Subcutaneous abdominal adipose tissue (tissue), 5 donors: ENCODE results near the gene KANTR.
A peak's percentile ranks its signal among the peaks of the same experiment; 100 is the strongest.

Experiments used
- H3K27ac ChIP-seq: one replicate; pipeline ENCODE4 v1.7.0; 2013; ENCODE audit warnings: low read depth, mild to moderate bottlenecking, inconsistent platforms, low read length, moderate library complexity
- H3K27me3 ChIP-seq, 5 donors: one replicate each; pipeline ENCODE4 v1.7.0; 2013; ENCODE audit warnings: low read length in 5 of 5, inconsistent platforms in 1 of 5; ENCODE audit not compliant: control insufficient read depth in 5 of 5, insufficient read depth in 4 of 5
- H3K36me3 ChIP-seq, 5 donors: one replicate each; pipeline ENCODE4 v1.7.0; 2013; ENCODE audit warnings: low read length in 5 of 5; ENCODE audit not compliant: control insufficient read depth in 5 of 5, insufficient read depth in 5 of 5
- H3K4me1 ChIP-seq, 5 donors: one replicate each; pipeline ENCODE4 v1.7.0; 2013; ENCODE audit warnings: low read length in 5 of 5, mild to moderate bottlenecking in 3 of 5, moderate library complexity in 1 of 5; ENCODE audit not compliant: control insufficient read depth in 5 of 5, insufficient read depth in 5 of 5
- H3K4me3 ChIP-seq, 5 donors: one replicate each; pipeline ENCODE4 v1.7.0; 2013; ENCODE audit warnings: low read length in 5 of 5, low read depth in 1 of 5
- H3K9ac ChIP-seq, 5 donors: one replicate each; pipeline ENCODE4 v1.7.0; 2013; ENCODE audit warnings: low read length in 5 of 5, mild to moderate bottlenecking in 4 of 5, moderate library complexity in 3 of 5
- H3K9me3 ChIP-seq, 5 donors: one replicate each; pipeline ENCODE4 v1.7.0; 2013; ENCODE audit warnings: low read length in 5 of 5; ENCODE audit not compliant: control insufficient read depth in 5 of 5
- donor health status: healthy.
- donor health status: healthy.
- donor health status: healthy.
- donor health status: healthy.
- donor health status: healthy.

The KANTR gene

DNA sequence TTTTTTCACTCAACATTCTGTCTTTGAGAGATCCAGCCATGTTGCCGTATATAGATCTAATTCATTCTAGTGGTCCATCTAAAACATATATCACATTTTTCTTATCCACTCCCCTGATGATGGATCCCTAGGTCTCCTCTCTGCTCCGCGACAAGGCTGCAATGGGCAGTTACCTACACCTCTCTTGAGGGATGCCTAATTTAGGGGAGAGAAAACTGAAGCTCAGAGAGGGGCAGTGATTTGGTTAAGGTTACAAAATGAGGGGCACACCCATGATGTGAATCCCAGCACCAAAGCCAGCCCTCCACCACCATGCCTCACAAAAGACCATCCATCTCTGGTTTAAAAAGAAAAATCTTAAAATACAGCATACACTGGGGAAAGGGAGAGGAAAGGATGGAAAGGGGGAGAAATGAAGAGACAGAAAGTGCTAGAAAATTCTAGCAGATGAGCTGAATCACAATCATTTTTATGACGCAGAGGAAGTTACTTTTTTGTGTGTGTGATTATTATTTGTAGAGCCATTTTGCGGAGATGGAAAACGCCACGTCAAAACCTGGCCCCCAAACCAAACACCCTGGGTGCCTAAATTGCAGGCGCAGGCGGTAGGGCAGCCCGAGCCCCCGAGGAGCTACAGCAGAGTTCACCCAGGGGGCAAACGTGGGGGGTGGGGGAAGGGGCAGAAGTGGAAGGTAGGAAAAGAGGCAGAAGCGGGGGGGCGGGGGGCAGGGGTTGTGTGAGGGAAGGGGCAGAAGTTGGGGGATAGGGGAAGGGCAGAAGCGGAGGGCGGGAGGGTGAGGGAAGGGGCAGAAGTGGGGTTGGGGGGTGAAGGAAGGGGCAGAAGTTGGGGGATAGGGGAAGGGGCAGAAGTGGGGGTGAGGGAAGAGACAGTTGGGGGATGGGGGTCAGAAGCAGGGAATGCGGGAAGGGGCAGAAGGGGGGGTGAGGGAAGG is 13.0 kb upstream of the KANTR start:
- Histone ChIP-seq H3K4me3 (peak overlapping the region in 2 of 5 donors; percentile 22 to 43), H3K9ac (peak overlapping the region in 3 of 5 donors; percentile 27 to 43 (median 31)), H3K4me1 (peaks cover 5 to 16% (median 12%) of the 10 kb centered on the region in 5 donors), H3K27ac (peak overlapping the region; percentile 83), H3K27me3 (peaks cover 3 to 20% (median 7%) of the 10 kb centered on the region in 5 donors), H3K36me3 (peaks cover 0 to 15% (median 8%) of the 10 kb centered on the region in 5 donors), H3K9me3 (peaks cover 0 to 7% (median 5%) of the 10 kb centered on the region in 5 donors)

DNA sequence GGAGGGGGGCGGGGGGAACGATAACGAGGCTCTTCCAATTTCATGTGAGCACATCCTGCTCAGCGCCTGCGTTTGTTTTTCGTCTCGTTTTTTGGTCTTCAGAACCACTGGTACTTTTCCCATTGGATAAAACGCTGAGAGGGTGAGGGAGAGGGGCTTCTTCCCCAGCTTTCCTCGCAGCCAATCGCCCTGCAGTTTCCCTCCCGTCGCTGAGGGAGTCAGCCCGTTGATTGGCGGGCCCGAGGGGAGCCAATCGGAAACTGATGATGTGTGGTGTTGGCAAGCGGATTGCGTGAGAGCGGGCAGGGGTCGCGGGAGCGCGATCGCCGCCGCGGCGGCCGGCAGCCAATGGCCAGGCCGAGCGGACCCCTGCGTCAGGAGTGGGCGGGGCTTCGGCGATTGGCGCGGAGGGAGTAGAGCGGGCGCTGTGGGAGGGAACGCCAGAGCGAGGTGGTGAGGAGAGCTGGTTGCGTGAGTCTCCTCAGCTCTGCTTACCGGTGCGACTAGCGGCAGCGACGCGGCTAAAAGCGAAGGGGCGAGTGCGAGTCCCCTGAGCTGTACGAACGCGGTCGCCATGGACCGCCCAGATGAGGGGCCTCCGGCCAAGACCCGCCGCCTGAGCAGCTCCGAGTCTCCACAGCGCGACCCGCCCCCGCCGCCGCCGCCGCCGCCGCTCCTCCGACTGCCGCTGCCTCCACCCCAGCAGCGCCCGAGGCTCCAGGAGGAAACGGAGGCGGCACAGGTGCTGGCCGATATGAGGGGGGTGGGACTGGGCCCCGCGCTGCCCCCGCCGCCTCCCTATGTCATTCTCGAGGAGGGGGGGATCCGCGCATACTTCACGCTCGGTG is 11.8 kb upstream of the KANTR start, which contains the start of gene TSPYL2:
TSPYL2 (plus strand) TSS at position 443 of the 848 bp plus-strand sequence; CDS start at position 575, 132 bp downstream.
- H3K9ac ChIP-seq = peak within 1 kb of the TSS in 4 of 5 donors; percentile 33 to 72 (median 50)
- peaks cover 5 to 16% (median 12%) of the 10 kb centered on the region in 5 donors for H3K4me1 ChIP-seq
- peak within 1 kb of the TSS; percentile 53 to 75 (median 66) for H3K4me3 ChIP-seq
- peaks cover 0 to under 1% (median 0%) of the 10 kb centered on the region in 5 donors for H3K9me3 ChIP-seq
- H3K36me3 ChIP-seq = peaks cover 0 to 22% (median 10%) of the 10 kb centered on the region in 5 donors
- H3K27me3 ChIP-seq = peaks cover 3 to 20% (median 7%) of the 10 kb centered on the region in 5 donors
- H3K27ac ChIP-seq = peak within 1 kb of the TSS; percentile 83

DNA sequence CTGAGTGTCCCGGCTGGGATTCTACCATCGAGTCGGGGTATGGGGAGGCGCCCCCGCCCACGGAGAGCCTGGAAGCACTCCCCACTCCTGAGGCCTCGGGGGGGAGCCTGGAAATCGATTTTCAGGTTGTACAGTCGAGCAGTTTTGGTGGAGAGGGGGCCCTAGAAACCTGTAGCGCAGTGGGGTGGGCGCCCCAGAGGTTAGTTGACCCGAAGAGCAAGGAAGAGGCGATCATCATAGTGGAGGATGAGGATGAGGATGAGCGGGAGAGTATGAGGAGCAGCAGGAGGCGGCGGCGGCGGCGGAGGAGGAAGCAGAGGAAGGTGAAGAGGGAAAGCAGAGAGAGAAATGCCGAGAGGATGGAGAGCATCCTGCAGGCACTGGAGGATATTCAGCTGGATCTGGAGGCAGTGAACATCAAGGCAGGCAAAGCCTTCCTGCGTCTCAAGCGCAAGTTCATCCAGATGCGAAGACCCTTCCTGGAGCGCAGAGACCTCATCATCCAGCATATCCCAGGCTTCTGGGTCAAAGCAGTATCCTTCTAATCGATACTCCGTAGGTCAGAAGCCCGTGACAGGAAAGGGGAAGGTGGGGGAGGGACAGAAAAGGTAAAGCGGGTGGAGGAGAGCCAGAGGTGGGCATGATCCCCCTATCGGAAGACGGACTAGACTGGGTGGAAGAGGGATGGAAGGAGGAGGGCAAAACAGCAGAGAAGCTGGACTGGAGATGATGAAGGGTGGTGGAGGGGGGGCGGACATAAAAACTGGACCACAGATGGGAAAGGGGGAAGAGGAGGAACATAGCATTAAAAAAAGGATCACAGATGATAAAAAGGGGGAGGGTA is 10.9 kb upstream of the KANTR start:
- Histone ChIP-seq H3K4me1 (peaks cover 5 to 17% (median 12%) of the 10 kb centered on the region in 5 donors), H3K9ac (peak overlapping the region in 4 of 5 donors; percentile 33 to 72 (median 50)), H3K9me3 (no peaks in the 10 kb centered on the region), H3K4me3 (peak overlapping the region; percentile 53 to 75 (median 66)), H3K27me3 (peaks cover 3 to 20% (median 8%) of the 10 kb centered on the region in 5 donors), H3K36me3 (peaks cover 0 to 22% (median 10%) of the 10 kb centered on the region in 5 donors), H3K27ac (peak overlapping the region; percentile 50)

DNA sequence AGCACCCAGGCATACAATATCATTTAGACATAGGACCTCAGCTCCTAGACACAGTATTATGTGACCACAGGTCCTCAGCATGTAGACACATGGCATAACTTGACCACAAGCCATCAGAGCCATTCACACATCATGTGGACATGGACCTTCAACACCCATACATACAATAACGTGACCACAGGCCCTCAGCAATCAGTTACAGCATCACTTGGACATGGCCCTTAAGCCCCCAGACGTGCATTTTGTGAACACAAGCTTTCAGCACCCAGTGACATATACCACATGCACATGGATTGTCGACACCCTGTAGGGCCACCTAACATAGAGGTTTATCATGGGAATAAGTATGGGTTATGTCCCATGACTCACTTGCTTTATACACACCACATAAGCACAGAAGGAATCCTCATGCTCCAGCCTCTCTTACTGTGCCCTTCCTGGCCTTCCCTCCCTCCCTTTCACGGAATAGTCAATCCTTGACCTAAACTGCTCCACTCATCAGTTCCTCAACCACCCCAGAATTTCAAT is 9.8 kb upstream of the KANTR start:
- no peak overlapping the region for H3K4me3 ChIP-seq
- H3K9me3 ChIP-seq = no peaks in the 10 kb centered on the region
- H3K9ac ChIP-seq = no peak overlapping the region
- no peak overlapping the region for H3K27ac ChIP-seq
- H3K36me3 ChIP-seq = peaks cover 0 to 22% (median 10%) of the 10 kb centered on the region in 5 donors
- H3K27me3 ChIP-seq = peaks cover 3 to 16% (median 8%) of the 10 kb centered on the region in 5 donors
- peaks cover 7 to 23% (median 16%) of the 10 kb centered on the region in 5 donors for H3K4me1 ChIP-seq

DNA sequence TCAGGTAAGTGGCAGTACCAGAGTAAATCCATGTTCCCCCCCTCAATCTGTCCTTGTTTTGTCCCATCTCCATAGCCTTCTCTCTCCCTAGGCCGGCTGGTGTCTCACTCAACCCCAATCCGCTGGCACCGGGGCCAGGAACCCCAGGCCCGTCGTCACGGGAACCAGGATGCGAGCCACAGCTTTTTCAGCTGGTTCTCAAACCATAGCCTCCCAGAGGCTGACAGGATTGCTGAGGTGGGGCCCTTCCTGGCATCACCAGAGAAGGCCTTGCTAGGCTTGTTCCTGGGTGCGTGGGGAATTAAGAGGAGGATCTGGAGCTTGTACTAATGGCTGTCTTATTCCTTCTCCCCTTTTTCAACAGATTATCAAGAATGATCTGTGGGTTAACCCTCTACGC is 9.1 kb upstream of the KANTR start:
- no peak overlapping the region for H3K9ac ChIP-seq

DNA sequence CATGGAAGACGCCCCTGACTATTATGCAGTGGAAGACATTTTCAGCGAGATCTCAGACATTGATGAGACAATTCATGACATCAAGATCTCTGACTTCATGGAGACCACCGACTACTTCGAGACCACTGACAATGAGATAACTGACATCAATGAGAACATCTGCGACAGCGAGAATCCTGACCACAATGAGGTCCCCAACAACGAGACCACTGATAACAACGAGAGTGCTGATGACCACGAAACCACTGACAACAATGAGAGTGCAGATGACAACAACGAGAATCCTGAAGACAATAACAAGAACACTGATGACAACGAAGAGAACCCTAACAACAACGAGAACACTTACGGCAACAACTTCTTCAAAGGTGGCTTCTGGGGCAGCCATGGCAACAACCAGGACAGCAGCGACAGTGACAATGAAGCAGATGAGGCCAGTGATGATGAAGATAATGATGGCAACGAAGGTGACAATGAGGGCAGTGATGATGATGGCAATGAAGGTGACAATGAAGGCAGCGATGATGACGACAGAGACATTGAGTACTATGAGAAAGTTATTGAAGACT is 8.2 kb upstream of the KANTR start:
- Histone ChIP-seq H3K9ac (no peak overlapping the region), H3K4me1 (peaks cover 7 to 23% (median 16%) of the 10 kb centered on the region in 5 donors), H3K27me3 (peaks cover 2 to 16% (median 8%) of the 10 kb centered on the region in 5 donors), H3K9me3 (no peaks in the 10 kb centered on the region), H3K36me3 (peaks cover 0 to 22% (median 10%) of the 10 kb centered on the region in 5 donors), H3K27ac (no peak overlapping the region), H3K4me3 (no peak overlapping the region)

More for the DNA sequence above, 9.1 kb upstream of the KANTR start:
- Histone ChIP-seq H3K27me3 (peaks cover 3 to 16% (median 8%) of the 10 kb centered on the region in 5 donors), H3K4me3 (no peak overlapping the region), H3K36me3 (peaks cover 0 to 22% (median 10%) of the 10 kb centered on the region in 5 donors), H3K9me3 (no peaks in the 10 kb centered on the region), H3K4me1 (peaks cover 7 to 23% (median 16%) of the 10 kb centered on the region in 5 donors), H3K27ac (no peak overlapping the region)

DNA sequence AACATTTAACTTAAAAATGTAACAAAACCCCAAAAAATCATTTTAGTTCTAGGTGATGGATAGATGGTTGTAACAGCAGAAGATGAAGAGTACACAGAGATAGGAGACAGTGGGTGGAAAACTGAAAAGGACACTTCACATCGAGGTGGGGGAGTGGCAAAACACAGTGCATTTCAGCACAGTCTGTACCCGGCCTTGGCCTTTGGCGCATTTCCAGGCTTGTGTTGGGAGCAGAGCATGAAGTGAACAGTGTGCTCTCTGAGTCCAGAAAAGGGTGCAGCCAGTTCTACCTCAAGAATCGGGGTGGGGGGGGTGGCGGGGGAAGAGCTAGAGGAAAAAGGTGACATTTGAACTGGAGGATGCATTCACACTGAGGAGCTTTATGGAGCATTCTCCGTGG is 7.5 kb upstream of the KANTR start:
- Histone ChIP-seq H3K27me3 (peaks cover 3 to 16% (median 8%) of the 10 kb centered on the region in 5 donors), H3K9me3 (no peaks in the 10 kb centered on the region), H3K9ac (no peak overlapping the region), H3K36me3 (peaks cover 0 to 22% (median 10%) of the 10 kb centered on the region in 5 donors), H3K4me1 (peaks cover 7 to 23% (median 16%) of the 10 kb centered on the region in 5 donors), H3K4me3 (no peak overlapping the region), H3K27ac (no peak overlapping the region)

DNA sequence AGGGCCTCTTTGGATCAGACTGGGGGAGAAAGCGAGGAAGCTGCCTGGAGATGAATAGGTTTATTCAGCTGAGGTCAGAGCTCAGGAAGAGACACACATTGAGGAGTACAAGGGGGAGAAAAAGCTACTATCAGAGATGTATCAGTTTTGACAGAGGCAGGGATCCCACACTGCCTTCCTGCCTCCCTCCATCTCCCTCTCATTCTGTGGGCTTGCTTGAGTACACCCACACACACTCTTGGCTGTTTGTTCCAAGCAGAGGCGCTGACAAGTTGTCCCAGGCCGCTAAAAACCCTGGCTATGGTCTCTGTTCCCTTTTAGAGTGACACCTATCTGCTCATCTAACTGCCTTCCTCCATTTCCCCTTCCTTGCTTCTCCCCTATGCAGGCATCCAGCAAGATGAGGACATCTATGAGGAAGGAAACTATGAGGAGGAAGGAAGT is 6.5 kb upstream of the KANTR start:
- no peak overlapping the region for H3K9ac ChIP-seq
- peaks cover 2 to 23% (median 16%) of the 10 kb centered on the region in 5 donors for H3K4me1 ChIP-seq
- H3K4me3 ChIP-seq = no peak overlapping the region
- H3K9me3 ChIP-seq = no peaks in the 10 kb centered on the region
- H3K27ac ChIP-seq = no peak overlapping the region
- peaks cover 0 to 22% (median 10%) of the 10 kb centered on the region in 5 donors for H3K36me3 ChIP-seq
- peaks cover 3 to 16% (median 8%) of the 10 kb centered on the region in 5 donors for H3K27me3 ChIP-seq
